SU-DHL-6 (cell line): ENCODE measurements around the gene SH3RF3.

Source experiments
- CTCF ChIP-seq: fragments of 200-600 bp; sonication (generic); IDR thresholded peaks from one replicate; pipeline ENCODE4 v1.5.1; 2017; ENCODE audit warnings: antibody characterized with exemption, mild to moderate bottlenecking, low read length, moderate library complexity; ENCODE audit not compliant: insufficient read depth, poor library complexity, severe bottlenecking
- EZH2phosphoT487 ChIP-seq: fragments of 200-600 bp; sonication (generic), shearing (Covaris generic); conservative IDR thresholded peaks from 2 replicates; pipeline ENCODE4 v1.6.1; 2018; ENCODE audit warnings: mild to moderate bottlenecking, antibody characterized with exemption, low read length, moderate library complexity, mixed read lengths

GRCh38 chr2:109269706-109270504 lies 140.9 kb downstream of the SH3RF3 start:
- no peak for TF ChIP-seq CTCF
- TF ChIP-seq EZH2phosphoT487, result no peak
